Measurements from ENCODE around the gene ITGA8. TPM values are rescaled to one million over a fixed set of nuclear protein-coding genes. Genes with fewer than 3 reads are reported as not detected.
A peak's percentile ranks its signal among the peaks of the same experiment; 100 is the strongest.
"Not testable (repeated sequence)": the region's sequence is repeated elsewhere in the genome, so short reads cannot be mapped to it uniquely, and the experiment has no call there.

The ITGA8 gene
- total RNA-seq, 1 donor from 2014 or later, result 4.5 TPM

DNA sequence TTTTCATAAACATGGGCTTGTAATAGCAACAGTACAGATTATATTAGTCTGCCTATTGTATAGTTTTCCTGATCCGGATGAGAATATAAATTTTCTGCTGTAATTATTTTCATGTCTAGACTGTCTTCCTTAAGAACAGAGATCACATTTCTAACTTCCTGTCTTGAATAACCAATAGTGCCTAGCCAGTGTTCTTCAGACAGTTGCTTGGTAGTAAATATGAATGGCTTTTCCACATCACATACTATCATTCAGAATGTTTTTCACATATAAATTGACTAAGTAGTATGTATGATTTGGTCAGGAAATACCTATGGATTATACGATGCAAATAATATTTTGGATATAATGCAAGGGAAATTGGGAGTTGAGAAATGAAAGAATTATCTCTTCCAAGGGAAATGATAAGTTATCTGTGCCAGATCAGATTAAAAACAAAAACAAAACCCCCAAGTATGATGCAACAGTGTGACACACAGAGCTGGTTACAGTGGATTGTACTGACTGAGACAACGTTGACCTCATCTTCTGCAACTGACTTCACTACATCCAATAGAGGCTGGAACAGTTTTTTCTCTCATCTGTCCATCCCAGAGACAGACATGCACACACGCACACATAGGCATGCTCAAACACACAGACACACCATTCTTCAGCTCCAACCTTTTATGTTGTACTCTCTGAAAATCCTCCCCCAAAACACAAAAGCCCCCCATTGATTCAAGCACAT, 16.4 kb downstream of the ITGA8 start:
- intact Hi-C loops (cut with DNase I), result no loop called here
- no peak for ATAC-seq
- no peak for DNase-seq (ENCODE audit: low spot score)

DNA sequence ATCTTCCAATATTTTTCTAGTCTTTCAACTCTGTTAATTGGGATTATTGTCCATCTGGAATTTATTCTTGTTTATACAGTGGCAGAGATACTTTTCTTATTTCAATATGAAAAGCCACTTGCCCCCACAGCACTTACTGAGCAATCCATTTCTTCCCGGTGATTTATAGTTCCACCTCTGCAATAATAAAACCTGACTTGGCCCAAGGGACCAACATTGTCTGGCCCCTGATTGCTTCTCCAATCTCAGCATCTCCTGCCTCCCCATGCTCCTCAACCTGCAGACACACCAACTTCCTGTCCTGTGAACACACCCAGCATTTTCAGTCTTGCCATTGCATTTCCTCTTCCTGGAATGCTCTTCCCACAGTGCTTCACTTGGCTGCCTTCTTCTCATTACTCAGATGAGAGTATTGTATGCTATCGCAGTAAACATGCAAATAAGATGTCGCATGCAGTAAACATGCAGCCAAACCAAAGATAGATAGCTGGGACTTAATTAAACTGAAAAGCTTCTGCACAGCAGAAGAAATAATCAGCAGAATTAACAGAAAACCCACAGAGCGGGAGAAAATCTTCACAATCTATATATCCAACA, 19.5 kb downstream of the ITGA8 start:
- DNase-seq (ENCODE audit: low spot score), result no peak
- no peak for ATAC-seq
- intact Hi-C loops (cut with DNase I), result no loop called here

- ATAC-seq (no peak), DNase-seq (ENCODE audit: low spot score) (no peak)
- intact Hi-C loops (cut with DNase I), result no loop called here
These were observed 23.9 kb downstream of the ITGA8 start for GRCh38 chr10:15695852-15696251.

DNA sequence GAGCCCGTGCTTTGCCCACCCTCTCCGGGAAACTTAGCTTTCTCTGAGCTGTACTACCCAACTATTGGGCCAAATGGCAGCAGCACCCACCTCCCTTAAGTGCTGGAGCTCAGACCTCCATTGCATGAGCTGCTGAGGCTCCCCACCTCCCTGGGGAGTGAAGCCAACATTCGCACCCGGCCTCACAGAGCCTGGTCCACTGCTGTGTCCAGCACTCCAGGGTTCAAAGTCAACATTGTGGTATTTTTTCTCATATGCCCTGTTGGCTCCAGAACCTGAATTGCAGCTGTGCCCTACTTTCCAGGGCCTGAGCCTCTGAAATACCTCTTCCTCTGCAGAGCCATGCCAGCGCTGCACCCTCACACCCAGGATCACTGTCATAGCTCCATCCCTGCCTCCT, 29.7 kb downstream of the ITGA8 start:
- ATAC-seq, result no peak
- DNase-seq (ENCODE audit: low spot score), result no peak
- intact Hi-C loops (cut with DNase I), result no loop called here

- no peak for ATAC-seq
These were observed 35.0 kb downstream of the ITGA8 start for GRCh38 chr10:15684768-15685167.

GRCh38 chr10:15681076-15681475, 38.6 kb downstream of the ITGA8 start:
- intact Hi-C loops (cut with DNase I), result no loop called here
- no peak for ATAC-seq
- no peak for DNase-seq (ENCODE audit: low spot score)

More at GRCh38 chr10:15684768-15685167, 35.0 kb downstream of the ITGA8 start:
- intact Hi-C loops (cut with DNase I), result no loop called here
- no peak for DNase-seq (ENCODE audit: low spot score)

DNA sequence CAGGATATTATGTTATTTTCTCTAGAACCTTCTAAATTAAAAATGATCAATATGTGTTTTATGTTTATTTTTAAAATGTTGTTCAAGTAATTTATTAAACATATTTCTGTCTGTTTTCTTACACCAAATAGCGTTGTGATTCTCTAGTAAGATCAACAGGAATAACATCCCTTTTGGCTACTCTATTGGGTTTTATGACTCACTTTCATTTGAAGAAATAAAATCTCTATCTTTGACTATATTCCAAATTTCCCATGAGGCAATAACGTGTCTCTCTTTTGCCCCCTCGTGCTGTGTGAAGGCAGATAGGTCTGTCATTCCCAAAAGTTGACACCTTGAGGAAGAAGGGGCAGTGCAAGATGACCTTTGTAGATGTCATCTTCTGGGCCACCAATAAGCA, 40.9 kb downstream of the ITGA8 start:
- intact Hi-C loops (cut with DNase I), result no loop called here
- DNase-seq (ENCODE audit: low spot score), result no peak
- no peak for ATAC-seq

DNA sequence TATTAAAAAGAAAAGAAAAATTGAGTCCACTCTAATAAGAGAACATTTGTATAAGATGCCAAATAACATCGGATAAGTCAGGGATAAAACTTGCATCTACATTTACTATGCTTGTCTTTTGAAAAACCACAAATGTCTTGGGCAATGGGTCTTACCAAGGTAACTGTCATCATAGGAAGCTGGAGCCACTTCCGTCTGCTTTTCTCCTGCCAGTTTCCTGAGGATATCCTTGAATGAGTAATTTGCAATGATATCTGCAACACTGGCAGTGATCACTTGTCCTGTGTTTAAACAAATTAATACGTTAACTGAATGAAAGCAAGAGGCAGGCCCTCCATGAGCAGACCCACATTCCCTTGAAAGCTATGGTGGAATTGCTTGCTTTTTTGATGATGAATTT, 47.3 kb downstream of the ITGA8 start:
- DNase-seq (ENCODE audit: low spot score), result no peak
- intact Hi-C loops (cut with DNase I), result no loop called here
- no peak for ATAC-seq

GRCh38 chr10:15670880-15671279, 48.8 kb downstream of the ITGA8 start:
- no peak for ATAC-seq
- intact Hi-C loops (cut with DNase I), result no loop called here
- DNase-seq (ENCODE audit: low spot score), result no peak

DNA sequence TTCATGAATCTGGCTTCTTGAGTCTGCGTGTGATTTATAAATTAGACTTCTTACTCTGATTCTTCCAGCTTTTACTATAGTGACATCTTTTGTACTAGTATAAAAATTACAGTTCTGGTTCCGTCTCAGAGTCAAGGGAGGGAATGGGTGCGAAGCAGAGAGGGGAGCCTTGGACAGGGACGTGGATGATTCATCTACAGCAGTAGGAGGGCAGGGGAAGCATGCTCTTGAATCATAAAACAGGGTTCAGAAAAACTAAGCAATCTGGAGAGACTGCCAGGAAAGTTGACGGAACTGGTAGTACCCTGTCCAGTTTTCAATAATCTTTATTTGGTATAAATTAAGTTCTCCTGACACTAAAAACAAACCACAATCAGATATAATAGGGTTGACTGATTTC, 58.1 kb downstream of the ITGA8 start:
- no peak for DNase-seq (ENCODE audit: low spot score)
- ATAC-seq, result peak; percentile 26
- intact Hi-C loops (cut with DNase I), result no loop called here

DNA sequence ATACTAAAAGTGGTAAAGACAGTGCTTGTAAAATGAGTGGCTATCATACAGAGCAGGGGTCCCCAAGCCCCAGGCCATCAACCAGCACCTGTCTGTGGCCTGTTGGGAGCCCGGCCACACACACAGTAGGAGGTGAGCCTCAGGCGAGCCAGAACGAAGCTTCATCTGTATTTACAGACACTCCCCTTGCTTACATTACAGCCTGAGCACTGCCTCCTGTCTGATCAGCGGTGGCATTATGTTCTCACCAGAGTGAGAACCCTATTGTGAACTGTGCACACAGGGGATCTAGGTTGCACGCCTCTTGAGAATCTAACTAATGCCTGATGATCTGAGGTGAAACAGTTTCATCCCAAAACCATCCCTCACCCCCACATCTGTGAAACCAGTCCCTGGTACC, 58.7 kb downstream of the ITGA8 start:
- DNase-seq (ENCODE audit: low spot score), result no peak
- intact Hi-C loops (cut with DNase I), result no loop called here
- no peak for ATAC-seq

GRCh38 chr10:15658069-15658702, 61.5 kb downstream of the ITGA8 start:
- intact Hi-C loops (cut with DNase I), result no loop called here
- DNase-seq (ENCODE audit: low spot score) (no peak), ATAC-seq (no peak)

DNA sequence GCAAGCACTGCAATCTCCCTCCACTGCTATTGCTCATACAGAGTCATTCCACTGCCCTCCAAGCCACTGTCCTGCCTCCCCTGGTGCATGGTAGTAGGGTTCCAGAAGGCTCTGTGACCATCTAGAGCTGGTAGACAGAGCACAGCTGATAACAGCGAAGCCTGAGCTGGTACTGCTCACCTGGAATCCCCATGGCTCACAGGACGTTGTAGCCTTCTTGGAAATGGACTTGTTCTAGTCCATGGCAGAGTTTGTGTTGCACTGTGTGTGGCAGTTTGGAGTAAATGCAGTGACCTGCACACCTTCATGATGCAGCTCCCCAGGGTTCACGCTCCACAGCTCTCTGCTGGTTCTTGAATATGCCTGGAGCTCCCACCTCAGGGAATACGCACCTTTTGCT, 67.0 kb downstream of the ITGA8 start:
- ATAC-seq, result no peak
- intact Hi-C loops (cut with DNase I), result no loop called here

DNA sequence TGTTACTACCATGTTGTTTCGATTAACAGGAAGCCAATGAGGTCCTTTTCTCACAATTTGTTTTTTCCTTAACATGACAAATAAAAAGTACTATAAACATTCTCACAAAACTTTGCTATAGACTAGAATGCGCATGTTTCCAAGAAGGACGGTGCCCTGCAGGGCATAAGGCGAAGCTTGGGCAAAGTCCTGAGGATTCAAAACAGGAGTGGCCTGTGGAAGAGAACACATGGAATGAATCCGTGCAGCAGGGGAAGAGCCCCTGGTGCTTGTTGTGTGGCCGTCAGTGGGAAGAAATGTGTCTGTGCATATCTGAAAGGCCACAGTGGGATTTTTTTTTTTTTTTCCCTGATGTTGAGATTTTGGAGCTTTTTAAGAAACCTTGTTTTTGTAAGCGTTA, 67.6 kb downstream of the ITGA8 start:
- ATAC-seq (no peak), DNase-seq (ENCODE audit: low spot score) (no peak)
- intact Hi-C loops (cut with DNase I), result no loop called here

More for the DNA sequence above, 67.0 kb downstream of the ITGA8 start:
- DNase-seq (ENCODE audit: low spot score), result no peak

- no peak for ATAC-seq
- intact Hi-C loops (cut with DNase I), result no loop called here
These were observed 68.5 kb downstream of the ITGA8 start for GRCh38 chr10:15651175-15651574.

GRCh38 chr10:15642095-15642494, 77.6 kb downstream of the ITGA8 start:
- ATAC-seq (no peak), DNase-seq (ENCODE audit: low spot score) (no peak)
- intact Hi-C loops (cut with DNase I), result no loop called here

More at GRCh38 chr10:15651175-15651574, 68.5 kb downstream of the ITGA8 start:
- no peak for DNase-seq (ENCODE audit: low spot score)

DNA sequence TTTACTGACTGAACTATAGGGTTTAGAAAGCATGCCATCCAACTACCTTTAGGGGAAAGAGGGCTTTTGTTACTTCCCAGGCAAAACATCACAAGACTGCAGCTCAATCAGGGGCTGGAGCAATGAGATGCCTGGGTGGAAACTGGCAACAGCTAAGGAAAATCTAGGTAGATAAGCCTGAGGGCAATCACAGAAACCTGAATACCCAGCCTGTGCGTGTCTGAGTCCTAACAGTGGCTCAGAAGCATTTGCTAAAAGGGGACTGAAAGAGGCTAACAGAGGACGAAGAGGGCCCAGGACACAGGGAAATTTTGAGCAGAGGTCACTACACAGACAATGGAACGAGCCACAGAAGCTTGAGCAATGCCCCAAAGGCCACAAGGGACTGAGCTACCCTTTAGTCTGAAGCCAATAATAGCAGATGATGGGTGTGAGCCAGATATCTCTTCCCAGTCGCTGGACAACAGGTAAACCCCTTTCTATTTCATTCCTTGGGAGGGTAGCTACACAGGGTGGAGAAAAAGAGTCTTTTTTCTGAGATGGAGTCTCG, 79.1 kb downstream of the ITGA8 start:
- ATAC-seq, result peak; percentile 56
- no peak for DNase-seq (ENCODE audit: low spot score)
- intact Hi-C loops (cut with DNase I), result no loop called here

DNA sequence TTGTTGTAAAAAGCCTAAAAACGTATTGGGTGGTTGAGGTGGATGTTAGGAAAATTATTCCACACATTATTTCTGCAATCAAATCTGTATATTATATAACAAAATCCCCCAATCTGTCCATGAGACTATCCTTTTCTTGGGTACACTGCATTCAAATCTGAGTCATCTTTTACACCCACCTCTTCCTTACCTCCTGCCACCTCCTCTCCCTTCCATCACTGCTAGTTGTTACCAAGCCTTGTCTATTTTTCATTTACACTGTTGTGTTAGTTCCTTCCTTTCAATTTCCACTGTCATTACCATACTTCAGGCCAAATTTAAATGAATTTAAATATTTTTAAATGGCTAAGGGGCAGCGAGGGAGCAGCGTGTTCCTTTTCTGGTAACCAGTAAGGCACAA, 83.3 kb downstream of the ITGA8 start:
- DNase-seq (ENCODE audit: low spot score) (no peak), ATAC-seq (no peak)
- intact Hi-C loops (cut with DNase I), result no loop called here

DNA sequence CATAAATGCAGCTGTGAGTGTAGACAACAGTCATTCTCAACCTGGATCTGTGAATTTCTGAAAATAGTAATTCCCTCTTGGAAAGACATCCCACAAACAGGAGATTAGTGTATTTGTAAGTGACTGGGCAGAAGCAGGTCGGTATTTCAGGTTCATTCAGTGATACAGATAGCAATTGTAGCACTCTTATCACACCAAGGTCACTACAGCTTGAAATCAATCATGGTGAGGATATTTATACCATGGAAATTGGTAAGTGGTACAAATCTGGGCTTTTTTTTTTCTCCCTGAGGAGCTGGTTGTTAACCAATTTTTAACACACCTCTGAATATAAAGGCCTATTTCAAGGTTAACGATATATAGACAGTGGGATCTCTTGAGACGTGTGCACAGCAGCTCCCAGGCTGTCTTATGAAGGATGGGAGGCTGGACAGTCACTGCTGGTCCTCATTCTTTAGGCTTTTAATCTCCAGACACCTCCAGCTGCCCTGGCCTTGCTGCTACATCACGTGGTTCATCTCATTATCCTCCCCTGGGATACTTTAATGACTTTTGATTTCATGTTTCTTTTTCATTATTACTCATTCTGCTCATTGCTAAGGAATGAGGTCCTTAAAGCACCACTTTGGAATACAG, 87.1 kb downstream of the ITGA8 start:
- intact Hi-C loops (cut with DNase I), result no loop called here
- DNase-seq (ENCODE audit: low spot score) (no peak), ATAC-seq (no peak)

- intact Hi-C loops (cut with DNase I); DNase-seq (ENCODE audit: low spot score); ATAC-seq: not testable (repeated sequence)
These were observed 88.5 kb downstream of the ITGA8 start for GRCh38 chr10:15631205-15631604.
